Stimulated activated CD4-positive, alpha-beta T cell treated with anti-CD3 and anti-CD28 coated beads, Interleukin-15, amount 100 ng/mL, for 24 hours (primary cell): Measurements from ENCODE around the gene IL13RA2.
A peak's percentile ranks its signal among the peaks of the same experiment; 100 is the strongest.

Experiments used
- DNase-seq: peaks from one replicate; pipeline ENCODE4 v3.0.0-alpha.2; 2020

Gene IL13RA2

GRCh38 chrX:115017455-115017854, at the start of gene IL13RA2:
IL13RA2 (minus strand) TSS chrX:115017616; CDS start chrX:115017269, 347 bp downstream.
- DNase-seq = no peak

GRCh38 chrX:115065304-115065703, 47.9 kb upstream of the IL13RA2 start:
- DNase-seq = no peak

GRCh38 chrX:115060013-115060412, 42.6 kb upstream of the IL13RA2 start:
- no peak for DNase-seq

- no peak for DNase-seq
Measured at GRCh38 chrX:115058276-115058675, 40.9 kb upstream of the IL13RA2 start.

- DNase-seq = no peak
Measured at GRCh38 chrX:115054876-115055275, 37.5 kb upstream of the IL13RA2 start.

- no peak for DNase-seq
Measured at GRCh38 chrX:115053223-115053622, 35.8 kb upstream of the IL13RA2 start.

GRCh38 chrX:115047715-115048114, 30.3 kb upstream of the IL13RA2 start:
- DNase-seq = no peak

GRCh38 chrX:115047181-115047580, 29.8 kb upstream of the IL13RA2 start:
- DNase-seq = no peak

- no peak for DNase-seq
Measured at GRCh38 chrX:115040417-115040816, 23.0 kb upstream of the IL13RA2 start.

- no peak for DNase-seq
Measured at GRCh38 chrX:115038406-115038805, 21.0 kb upstream of the IL13RA2 start.

GRCh38 chrX:115036029-115036428, 18.6 kb upstream of the IL13RA2 start:
- DNase-seq = no peak

- DNase-seq = no peak
Measured at GRCh38 chrX:115031989-115032388, 14.6 kb upstream of the IL13RA2 start.

GRCh38 chrX:115030625-115031024, 13.2 kb upstream of the IL13RA2 start:
- DNase-seq = no peak

- DNase-seq = no peak
Measured at GRCh38 chrX:115029869-115030570, 12.6 kb upstream of the IL13RA2 start.

GRCh38 chrX:115029440-115029839, 12.0 kb upstream of the IL13RA2 start:
- DNase-seq = no peak

- no peak for DNase-seq
Measured at GRCh38 chrX:115023811-115024210, 6.4 kb upstream of the IL13RA2 start.

- no peak for DNase-seq
Measured at GRCh38 chrX:115023139-115023538, 5.7 kb upstream of the IL13RA2 start.

- no peak for DNase-seq
Measured at GRCh38 chrX:115021121-115021520, 3.7 kb upstream of the IL13RA2 start.

- no peak for DNase-seq
Measured at GRCh38 chrX:115018944-115019343, 1.5 kb upstream of the IL13RA2 start.

- peak; percentile 0 for DNase-seq
Measured at GRCh38 chrX:115018040-115018647, 728 bp upstream of the IL13RA2 start.

GRCh38 chrX:115013705-115014104, 3.7 kb downstream of the IL13RA2 start:
- no peak for DNase-seq

- no peak for DNase-seq
Measured at GRCh38 chrX:115011428-115011827, 6.0 kb downstream of the IL13RA2 start.

- no peak for DNase-seq
Measured at GRCh38 chrX:114999906-115000305, 17.5 kb downstream of the IL13RA2 start.

- no peak for DNase-seq
Measured at GRCh38 chrX:114997779-114998178, 19.6 kb downstream of the IL13RA2 start.
